Embryonic facial prominence (tissue), 1 donor: ENCODE results near the gene PGGHG.
"Not testable (repeated sequence)": the region's sequence is repeated elsewhere in the genome, so short reads cannot be mapped to it uniquely, and the experiment has no call there.

Experiments used
- DNase-seq: peaks from one replicate; pipeline ENCODE4 v3.0.0-alpha.2; 2016; ENCODE audit errors: extremely low spot score

The PGGHG gene

GRCh38 chr11:313787-314553 lies 25.0 kb downstream of the PGGHG start, which contains the start of gene IFITM1:
TSS of gene IFITM1 (plus strand) at chr11:314040. CDS start at chr11:314171, 131 bp downstream.
- peak; percentile 49 for DNase-seq

DNA sequence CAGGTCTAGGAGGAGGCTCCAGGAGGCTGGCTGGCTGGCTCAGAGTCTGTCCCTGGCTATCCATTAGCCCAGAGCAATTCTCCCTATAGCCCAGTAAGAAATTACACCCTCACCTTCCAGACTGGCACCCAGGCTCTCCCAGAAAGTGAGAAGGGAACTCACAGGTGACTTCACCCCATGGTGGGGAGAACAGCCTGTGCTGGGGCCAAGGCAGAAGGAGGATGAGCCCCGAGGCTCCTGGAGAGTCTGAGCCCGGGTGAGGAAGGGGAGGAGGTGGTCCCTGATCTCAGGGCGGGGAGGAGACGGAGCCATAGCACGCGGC lies 25.6 kb downstream of the PGGHG start:
- DNase-seq, result not testable (repeated sequence)

DNA sequence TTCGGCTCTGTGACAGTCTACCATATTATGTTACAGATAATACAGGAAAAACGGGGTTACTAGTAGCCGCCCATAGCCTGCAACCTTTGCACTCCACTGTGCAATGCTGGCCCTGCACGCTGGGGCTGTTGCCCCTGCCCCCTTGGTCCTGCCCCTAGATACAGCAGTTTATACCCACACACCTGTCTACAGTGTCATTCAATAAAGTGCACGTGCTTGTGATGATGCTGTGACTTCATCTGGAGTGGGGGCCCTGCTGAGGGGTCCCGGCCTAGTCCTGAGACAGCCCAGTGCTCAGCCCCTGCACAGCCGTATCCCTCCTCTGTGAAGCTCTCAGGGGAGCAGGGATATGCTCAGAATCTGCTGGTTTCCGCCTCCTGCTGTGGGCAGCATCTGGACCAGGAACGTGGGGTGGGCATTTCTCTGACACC lies 26.1 kb downstream of the PGGHG start:
- no peak for DNase-seq

- DNase-seq, result no peak
These were observed 26.6 kb downstream of the PGGHG start for GRCh38 chr11:315516-315994.

GRCh38 chr11:316031-316701 lies 27.2 kb downstream of the PGGHG start:
- DNase-seq, result no peak

GRCh38 chr11:316891-317301 lies 28.0 kb downstream of the PGGHG start:
- no peak for DNase-seq

GRCh38 chr11:317668-318404 lies 28.9 kb downstream of the PGGHG start:
- DNase-seq, result not testable (repeated sequence)

DNA sequence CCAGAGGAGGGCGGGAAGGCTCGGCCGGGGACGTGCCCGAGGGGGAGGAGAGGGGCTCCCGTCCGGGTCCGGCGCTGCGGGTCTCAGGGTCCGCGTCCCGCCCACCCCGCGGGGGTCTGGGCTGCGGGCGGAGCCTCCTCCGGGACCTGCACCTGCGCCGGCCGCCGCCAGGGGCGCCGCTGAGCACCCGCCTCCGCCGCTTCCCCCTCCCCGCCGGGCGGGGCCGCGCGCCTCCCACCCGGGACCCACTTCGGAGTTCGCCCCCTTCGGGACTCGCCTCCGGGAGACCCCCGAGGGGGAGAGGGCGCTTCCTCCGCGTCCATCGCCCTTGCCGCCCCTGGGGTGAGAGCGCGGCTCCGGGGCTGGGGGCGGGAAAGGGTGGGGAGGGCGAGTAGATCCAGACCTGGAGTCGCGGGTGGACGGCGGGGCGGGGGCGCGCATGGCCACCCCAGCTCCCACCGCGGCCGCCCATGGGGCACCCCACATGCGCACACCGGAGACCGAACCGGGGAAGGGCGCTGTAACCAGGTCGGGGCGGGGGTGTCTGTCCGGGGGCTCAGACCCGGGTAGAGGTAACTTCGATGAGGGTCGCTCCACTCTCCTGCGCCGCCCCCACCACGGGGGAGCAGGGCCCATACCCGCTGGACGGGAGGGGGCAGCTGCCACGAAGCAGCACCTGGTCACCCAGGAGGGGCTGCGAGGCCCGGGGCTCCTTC lies 29.6 kb downstream of the PGGHG start:
- not testable (repeated sequence) for DNase-seq

DNA sequence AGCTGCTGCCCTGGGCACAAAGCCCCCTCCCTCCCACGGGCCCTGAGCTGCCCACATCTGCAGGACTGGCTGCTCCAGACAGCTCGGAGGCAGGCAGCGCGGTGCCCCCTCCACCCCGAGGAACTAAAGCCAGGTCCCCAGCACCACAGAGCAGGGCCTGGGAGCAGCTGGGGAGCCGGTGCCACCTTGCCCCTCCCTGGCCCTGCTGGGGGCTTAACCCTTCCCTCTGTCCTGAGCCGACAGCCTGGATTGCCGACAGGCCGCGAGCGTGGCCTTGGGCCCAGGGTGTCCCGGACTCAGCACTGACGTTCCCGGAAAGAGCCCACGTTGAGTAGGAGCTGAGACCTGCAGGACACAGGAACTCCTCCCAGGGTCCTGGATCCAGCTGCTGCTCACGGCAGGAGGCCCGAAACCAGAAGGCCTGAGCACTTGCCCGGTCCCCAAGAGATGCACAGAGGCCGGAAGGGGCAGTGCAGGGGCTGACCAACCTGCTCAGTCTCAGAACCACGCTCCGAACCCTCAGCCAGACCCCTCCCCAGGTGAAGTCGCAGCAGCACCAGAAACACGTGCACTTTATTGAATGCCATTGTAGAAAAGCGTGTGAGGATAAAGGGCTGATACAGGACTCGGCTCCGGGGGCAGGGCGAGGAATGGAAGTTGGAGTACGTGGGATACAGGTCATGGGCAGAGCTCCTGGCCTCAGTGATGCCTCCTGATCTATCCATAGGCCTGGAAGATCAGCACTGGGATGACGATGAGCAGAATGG lies 30.4 kb downstream of the PGGHG start:
- DNase-seq, result not testable (repeated sequence)

- DNase-seq, result not testable (repeated sequence)
These were observed 31.0 kb downstream of the PGGHG start for GRCh38 chr11:319888-320273.

DNA sequence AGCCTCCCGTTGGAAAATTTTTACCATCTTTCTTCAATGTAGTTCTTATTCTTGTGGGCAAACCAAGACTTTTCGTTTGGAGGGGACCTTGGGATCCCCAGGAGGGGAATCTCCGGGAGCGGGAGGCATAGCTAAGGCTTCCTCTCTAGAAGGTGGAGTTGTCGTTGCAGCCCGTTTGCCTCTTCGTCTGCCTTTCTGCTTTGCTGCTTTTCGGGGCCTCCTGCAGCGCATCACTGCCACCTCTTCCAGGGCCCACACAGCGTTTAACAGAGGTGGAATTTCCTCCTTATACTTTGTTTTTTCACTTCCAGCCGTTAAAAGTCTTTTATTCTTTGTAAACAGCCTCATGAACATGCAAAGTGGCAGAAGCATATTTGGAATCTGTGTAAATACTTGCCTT lies 35.2 kb downstream of the PGGHG start:
- no peak for DNase-seq

GRCh38 chr11:324593-325517 lies 35.9 kb downstream of the PGGHG start:
- DNase-seq, result not testable (repeated sequence)

DNA sequence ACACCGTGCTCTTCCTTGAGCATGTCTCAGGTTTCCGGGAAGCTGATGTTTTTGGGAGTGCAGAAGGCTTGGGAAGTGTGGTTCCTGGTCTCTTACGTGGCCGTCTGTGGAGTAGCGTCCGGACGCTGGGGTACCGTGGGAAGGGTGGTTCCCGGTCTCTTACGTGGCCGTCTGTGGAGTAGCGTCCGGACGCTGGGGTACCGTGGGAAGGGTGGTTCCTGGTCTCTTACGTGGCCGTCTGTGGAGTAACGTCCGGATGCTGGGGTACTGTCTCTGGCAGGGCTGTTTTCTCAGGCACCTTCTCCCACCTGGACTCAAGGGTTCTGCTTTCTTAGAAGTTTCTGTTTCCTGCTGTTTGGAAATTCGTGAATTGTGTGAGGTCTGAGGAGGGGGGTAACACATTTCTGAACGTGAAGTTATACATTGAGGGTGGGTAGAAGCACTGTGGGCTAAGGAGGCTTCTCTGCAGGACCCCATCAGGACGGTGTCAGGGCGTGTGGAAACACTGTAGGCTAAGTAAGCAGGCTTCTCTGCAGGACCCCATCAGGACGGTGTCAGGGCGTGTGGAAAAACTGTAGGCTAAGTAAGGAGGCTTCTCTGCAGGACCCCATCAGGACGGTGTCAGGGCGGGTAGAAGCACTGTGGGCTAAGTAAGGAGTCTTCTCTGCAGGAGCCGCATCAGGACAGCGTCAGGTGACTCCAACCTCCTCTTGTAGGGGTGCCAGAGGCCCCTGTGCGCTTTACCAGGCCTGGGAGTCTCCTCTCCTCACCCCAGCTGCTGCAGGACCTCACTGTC lies 37.1 kb downstream of the PGGHG start:
- DNase-seq, result no peak

DNA sequence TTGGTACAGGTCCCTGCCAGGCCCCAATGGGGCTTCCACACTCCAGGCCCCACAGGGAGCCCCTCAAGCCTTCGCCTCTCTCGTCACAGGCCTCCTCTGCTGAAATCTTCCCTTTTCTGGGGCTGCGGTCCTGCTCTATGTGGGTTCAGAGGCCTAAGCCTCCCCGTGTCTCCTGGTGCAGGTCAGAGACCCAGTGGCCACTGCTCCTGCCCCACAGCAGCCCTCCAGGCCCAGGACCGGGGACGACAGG lies 37.6 kb downstream of the PGGHG start:
- DNase-seq, result no peak

- no peak for DNase-seq
These were observed 38.1 kb downstream of the PGGHG start for GRCh38 chr11:326842-327580.

GRCh38 chr11:327581-327923 lies 38.6 kb downstream of the PGGHG start:
- no peak for DNase-seq

DNA sequence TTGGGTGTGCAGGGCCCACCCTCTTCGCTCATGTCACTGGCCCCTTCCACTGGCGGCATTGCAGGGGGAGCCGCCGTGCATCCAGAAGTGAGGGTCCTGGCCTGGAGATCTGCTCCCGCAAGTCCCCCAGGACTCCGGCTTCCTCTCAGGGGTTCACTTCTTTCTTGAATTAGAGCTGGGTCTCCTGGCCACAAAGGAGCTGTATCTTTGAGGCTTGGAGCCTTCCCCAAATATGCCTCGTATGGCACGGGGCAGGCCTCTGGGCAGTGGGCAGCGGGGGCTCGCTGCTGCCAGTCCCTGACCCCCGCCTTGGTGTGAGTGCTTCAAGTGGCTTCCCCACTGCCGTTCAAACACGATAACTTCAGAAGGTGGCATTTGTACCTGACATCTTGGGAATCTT lies 39.1 kb downstream of the PGGHG start:
- no peak for DNase-seq

GRCh38 chr11:328516-329100 lies 39.7 kb downstream of the PGGHG start:
- DNase-seq, result not testable (repeated sequence)

GRCh38 chr11:329886-330253 lies 40.9 kb downstream of the PGGHG start:
- no peak for DNase-seq
